SK-N-SH treated with all-trans-retinoic acid at 6 μM for 48 hours (cell line): Measurements from ENCODE around the gene INAFM1.
"Not testable (repeated sequence)": the region's sequence is repeated elsewhere in the genome, so short reads cannot be mapped to it uniquely, and the experiment has no call there.

Experiments used
- ATAC-seq: fragments of 200-7000 bp; cut with Tn5 transposase; 3 replicates; pipeline ENCODE4 v1.9.1; 2020; ENCODE audit warnings: mild to moderate bottlenecking, moderate library complexity
- BACH2 ChIP-seq: fragments of 250-450 bp; sonication (Bioruptor Pico); IDR thresholded peaks from 2 replicates; pipeline ENCODE4 v1.9.0; 2021; ENCODE audit warnings: mild to moderate bottlenecking, borderline replicate concordance
- CSRNP3 ChIP-seq: fragments of 250-450 bp; sonication (Bioruptor Pico); IDR thresholded peaks from 2 replicates; pipeline ENCODE4 v1.5.1; 2021; ENCODE audit warnings: mild to moderate bottlenecking, moderate library complexity
- OSR1 ChIP-seq: fragments of 250-450 bp; sonication (Bioruptor Pico); IDR thresholded peaks from 2 replicates; pipeline ENCODE4 v1.8.0; 2022; ENCODE audit warnings: moderate library complexity, mild to moderate bottlenecking, inconsistent platforms
- PATZ1 ChIP-seq: fragments of 250-450 bp; sonication (Bioruptor Pico); IDR thresholded peaks from 2 replicates; pipeline ENCODE4 v1.8.0; 2020; ENCODE audit warnings: mild to moderate bottlenecking, moderate library complexity, borderline replicate concordance
- RARB ChIP-seq: fragments of 250-450 bp; sonication (Bioruptor Pico); IDR thresholded peaks from 2 replicates; pipeline ENCODE4 v1.8.0; 2021; ENCODE audit warnings: mild to moderate bottlenecking, moderate library complexity
- TCF4 ChIP-seq: fragments of 250-450 bp; sonication (Bioruptor Pico); IDR thresholded peaks from 2 replicates; pipeline ENCODE4 v1.8.0; 2021; ENCODE audit warnings: mild to moderate bottlenecking, moderate library complexity, borderline replicate concordance
- TOX ChIP-seq: fragments of 250-450 bp; sonication (Bioruptor Pico); IDR thresholded peaks from 2 replicates; pipeline ENCODE4 v1.8.0; 2021; ENCODE audit warnings: mild to moderate bottlenecking, moderate library complexity, borderline replicate concordance
- TSHZ2 ChIP-seq: fragments of 250-450 bp; sonication (Bioruptor Pico); IDR thresholded peaks from 2 replicates; pipeline ENCODE4 v1.5.0; 2020; ENCODE audit warnings: mild to moderate bottlenecking, moderate library complexity
- ZFP3 ChIP-seq: fragments of 250-450 bp; sonication (Bioruptor Pico); IDR thresholded peaks from 2 replicates; pipeline ENCODE4 v1.5.0; 2020; ENCODE audit warnings: mild to moderate bottlenecking, moderate library complexity
- ZNF565 ChIP-seq: fragments of 450-650 bp; formaldehyde crosslinking; conservative IDR thresholded peaks from 2 replicates; pipeline ENCODE4 v1.5.0; 2020; ENCODE audit warnings: low read depth, mild to moderate bottlenecking, moderate library complexity
- ZNF70 ChIP-seq: fragments of 450-650 bp; formaldehyde crosslinking; IDR thresholded peaks from 2 replicates; pipeline ENCODE4 v1.5.0; 2020; ENCODE audit warnings: mild to moderate bottlenecking, moderate library complexity
- TF ChIP-seq, protein P1 (sequence below): fragments of 250-450 bp; sonication (Bioruptor Pico); IDR thresholded peaks from 2 replicates; pipeline ENCODE4 v1.8.0; 2021; ENCODE audit warnings: low read depth, mild to moderate bottlenecking, moderate library complexity, borderline replicate concordance

INAFM1 gene

DNA sequence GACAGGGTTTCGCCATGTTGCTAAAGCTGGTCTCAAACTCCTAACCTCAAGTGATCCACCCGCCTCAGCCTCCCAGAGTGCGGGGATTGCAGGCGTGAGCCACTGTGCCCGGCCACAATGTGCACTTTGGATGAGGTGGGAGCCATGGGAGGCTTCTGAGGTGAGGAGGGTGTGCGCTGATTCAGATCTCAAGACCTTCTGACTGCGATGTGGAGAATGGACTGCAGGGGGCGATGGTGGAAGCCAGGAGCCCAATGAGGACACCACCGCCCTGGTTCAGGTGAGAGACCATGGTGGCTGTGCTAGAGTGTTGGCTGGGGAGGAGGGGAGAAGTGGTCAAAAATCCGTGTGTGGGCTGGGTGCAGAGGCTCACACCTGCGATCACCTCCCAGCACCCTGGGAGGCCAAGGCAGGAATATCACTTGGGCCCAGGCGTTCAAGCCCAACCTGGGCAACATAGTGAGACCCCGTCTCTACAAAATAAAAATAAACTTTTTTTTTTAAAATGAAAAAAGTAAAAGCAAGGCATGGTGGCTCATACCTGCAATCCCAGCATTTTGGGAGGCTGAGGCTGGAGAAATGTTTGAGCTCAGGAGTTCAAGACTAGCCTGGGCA, 5.6 kb downstream of the INAFM1 start (continued):
- TF ChIP-seq PATZ1 (no peak), ZNF565 (CRISPR knock-in tag) (no peak)

GRCh38 chr19:47283405-47284059, 8.8 kb downstream of the INAFM1 start:
- TF ChIP-seq PATZ1 (no peak), TCF4 (no peak), ZFP3 (CRISPR knock-in tag) (no peak), CSRNP3 (no peak), ZNF70 (CRISPR knock-in tag) (no peak)
- TF ChIP-seq, protein P1, sequence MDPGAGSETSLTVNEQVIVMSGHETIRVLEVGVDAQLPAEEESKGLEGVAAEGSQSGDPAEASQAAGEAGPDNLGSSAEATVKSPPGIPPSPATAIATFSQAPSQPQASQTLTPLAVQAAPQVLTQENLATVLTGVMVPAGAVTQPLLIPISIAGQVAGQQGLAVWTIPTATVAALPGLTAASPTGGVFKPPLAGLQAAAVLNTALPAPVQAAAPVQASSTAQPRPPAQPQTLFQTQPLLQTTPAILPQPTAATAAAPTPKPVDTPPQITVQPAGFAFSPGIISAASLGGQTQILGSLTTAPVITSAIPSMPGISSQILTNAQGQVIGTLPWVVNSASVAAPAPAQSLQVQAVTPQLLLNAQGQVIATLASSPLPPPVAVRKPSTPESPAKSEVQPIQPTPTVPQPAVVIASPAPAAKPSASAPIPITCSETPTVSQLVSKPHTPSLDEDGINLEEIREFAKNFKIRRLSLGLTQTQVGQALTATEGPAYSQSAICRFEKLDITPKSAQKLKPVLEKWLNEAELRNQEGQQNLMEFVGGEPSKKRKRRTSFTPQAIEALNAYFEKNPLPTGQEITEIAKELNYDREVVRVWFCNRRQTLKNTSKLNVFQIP (CRISPR knock-in tag), result no peak
- ATAC-seq, result no peak

GRCh38 chr19:47284324-47284899, 9.7 kb downstream of the INAFM1 start:
- no peak for TF ChIP-seq OSR1
- no peak for TF ChIP-seq TOX (CRISPR knock-in tag)
- ATAC-seq, result peak; percentile 58

DNA sequence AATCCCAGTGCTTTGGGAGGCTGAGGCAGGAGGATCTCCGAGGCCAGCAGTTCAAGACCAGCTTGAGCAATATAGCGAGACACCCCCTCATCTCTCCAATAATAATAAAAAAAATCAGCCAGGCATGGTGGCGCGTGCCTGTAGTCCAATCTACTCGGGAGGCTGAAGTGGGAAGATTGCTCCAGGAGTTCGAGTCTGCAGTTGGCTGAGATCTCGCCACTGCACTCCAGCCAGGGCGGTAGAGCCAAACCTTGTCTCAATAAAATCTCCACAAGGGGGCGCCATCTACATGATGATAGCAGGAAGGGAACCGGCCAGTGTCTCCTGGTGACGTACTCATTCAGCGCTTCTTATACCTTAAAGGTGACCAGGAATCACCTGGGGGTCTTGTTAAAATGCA, 21.4 kb downstream of the INAFM1 start:
- ATAC-seq, result peak; percentile 97
- TF ChIP-seq PATZ1 (no peak), TSHZ2 (CRISPR knock-in tag) (no peak), RARB (CRISPR knock-in tag) (no peak), ZNF70 (CRISPR knock-in tag) (no peak), BACH2 (CRISPR knock-in tag) (no peak), ZNF565 (CRISPR knock-in tag) (no peak)
- TF ChIP-seq, protein P1 (CRISPR knock-in tag), result no peak

GRCh38 chr19:47300867-47301266, 26.2 kb downstream of the INAFM1 start:
- not testable (repeated sequence) for ATAC-seq
